HG03432 (cell line): ENCODE data around the gene BCL2A1.
A peak's percentile ranks its signal among the peaks of the same experiment; 100 is the strongest.
"Not testable (repeated sequence)": the region's sequence is repeated elsewhere in the genome, so short reads cannot be mapped to it uniquely, and the experiment has no call there.

ENCODE experiments used
- ATAC-seq: cut with Tn5 transposase; IDR thresholded peaks from one replicate; pipeline ENCODE4 v1.9.1; 2021; ENCODE audit warnings: mild to moderate bottlenecking, moderate library complexity; ENCODE audit not compliant: unreplicated experiment

Gene BCL2A1

GRCh38 chr15:79989682-79990081, 18.7 kb upstream of the BCL2A1 start:
- no peak for ATAC-seq

GRCh38 chr15:79989183-79989582, 18.2 kb upstream of the BCL2A1 start:
- ATAC-seq: no peak

GRCh38 chr15:79988448-79989117, 17.6 kb upstream of the BCL2A1 start:
- no peak for ATAC-seq

GRCh38 chr15:79987969-79988368, 17.0 kb upstream of the BCL2A1 start:
- no peak for ATAC-seq

DNA sequence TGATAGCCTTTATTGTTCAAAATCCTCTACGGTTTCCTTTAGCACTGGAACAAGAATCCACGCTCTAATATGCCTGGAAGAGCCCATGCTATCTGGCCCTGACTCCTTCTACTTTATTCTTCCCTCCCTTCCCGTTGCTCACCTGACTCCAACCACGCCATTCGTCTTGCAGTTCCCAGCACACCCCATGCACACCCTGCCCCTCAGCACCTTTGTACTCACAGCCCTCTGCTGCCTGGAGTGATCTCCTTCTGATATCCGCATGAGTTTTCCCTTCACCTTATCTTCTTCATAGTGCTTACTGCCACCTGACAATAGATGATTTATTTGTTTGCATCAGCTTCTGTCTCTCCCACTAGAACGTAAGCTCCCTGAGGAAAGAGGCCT, 16.6 kb upstream of the BCL2A1 start:
- ATAC-seq: no peak

DNA sequence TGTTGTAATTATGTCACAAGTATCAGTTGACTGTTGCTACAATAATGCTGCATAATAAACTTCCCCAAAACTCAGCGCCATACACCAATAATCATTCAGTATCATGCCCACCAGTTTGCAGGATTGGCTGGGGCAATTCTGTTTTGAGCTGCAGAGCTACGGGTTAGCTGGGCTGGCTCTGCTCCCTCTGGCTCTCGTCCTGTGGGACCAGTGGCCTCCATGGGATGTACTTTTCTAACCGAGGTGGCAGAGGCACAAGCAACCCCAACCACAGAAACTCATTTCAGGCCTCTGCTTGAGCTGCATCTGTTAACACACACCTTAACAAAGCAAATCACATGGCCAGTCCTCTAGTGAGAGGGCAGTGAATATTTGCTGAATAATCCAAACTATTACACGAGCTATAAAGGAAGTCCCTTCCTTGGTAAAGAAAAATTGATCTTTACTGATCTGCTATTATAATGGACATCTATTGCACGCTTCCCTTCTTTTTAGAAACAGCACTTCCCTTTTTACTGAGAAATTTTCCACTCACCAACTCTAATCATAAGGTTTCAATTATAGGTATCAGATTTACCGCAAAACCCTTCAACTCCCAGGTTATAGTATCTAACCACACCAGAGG, 10.9 kb upstream of the BCL2A1 start:
- ATAC-seq: peak; percentile 36

DNA sequence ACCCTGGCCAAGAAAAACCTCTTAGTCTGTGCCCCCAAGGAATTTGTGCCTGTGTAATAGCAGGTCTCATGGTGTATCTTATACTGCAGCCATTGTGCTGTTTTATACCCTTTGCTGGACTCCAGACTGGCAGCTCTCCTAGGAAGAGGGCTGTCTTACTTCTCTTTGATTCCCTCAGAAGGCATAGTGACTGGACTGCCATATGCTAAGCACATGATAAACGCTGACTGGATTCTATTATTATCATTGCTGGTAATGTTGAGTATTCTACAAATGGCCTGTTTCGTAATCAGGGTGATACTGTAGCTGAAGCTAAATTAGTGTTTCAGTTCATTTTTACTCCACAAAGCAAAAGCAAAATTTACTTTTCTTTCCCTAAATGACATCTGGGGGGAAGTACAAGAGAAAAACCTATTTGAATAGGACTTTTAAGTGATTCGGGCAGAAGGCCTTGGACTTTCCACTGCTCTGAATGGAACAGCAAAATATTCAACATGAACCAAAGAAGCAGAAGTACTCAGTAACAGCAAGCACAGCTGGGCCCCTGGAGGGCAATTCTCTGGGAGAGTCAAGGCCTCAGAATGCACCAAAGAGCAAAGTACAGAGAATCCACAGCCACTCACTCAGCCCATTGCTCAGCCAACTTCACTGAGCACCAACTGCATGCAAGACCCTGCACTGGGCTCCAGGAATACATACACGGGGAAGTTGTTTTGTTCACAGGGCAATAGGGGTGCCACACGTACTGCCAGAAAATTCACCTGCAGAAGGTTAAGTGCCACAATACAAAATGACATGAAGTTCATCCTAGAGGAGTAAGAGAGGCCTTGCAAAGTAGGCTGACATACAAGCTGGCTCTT, 7.9 kb upstream of the BCL2A1 start:
- ATAC-seq: peak; percentile 72

DNA sequence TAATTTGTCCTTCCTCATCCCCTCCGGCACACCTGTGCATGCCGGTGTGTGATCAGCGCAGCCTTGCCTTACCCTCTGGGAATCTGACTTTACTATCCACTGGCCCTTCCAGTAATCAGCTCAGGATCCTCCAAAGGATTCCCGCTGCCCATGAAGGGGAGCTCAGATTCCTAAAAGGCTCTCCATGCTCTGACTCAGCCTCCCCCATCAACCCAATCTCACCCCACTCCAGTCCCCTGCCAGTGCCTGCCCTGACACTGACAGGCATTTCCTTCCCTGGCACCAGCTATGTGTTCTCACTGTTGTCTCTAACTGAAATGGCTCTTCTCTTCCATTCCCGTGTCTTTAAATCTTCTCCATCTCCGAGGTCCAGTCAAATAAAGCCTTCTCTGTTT, 7.3 kb upstream of the BCL2A1 start:
- peak; percentile 0 for ATAC-seq

- ATAC-seq: peak; percentile 49
These were observed 6.5 kb upstream of the BCL2A1 start for GRCh38 chr15:79977431-79978054.

- no peak for ATAC-seq
These were observed 2.6 kb upstream of the BCL2A1 start for GRCh38 chr15:79973456-79974195.

GRCh38 chr15:79972863-79973262, 1.9 kb upstream of the BCL2A1 start:
- ATAC-seq: no peak

DNA sequence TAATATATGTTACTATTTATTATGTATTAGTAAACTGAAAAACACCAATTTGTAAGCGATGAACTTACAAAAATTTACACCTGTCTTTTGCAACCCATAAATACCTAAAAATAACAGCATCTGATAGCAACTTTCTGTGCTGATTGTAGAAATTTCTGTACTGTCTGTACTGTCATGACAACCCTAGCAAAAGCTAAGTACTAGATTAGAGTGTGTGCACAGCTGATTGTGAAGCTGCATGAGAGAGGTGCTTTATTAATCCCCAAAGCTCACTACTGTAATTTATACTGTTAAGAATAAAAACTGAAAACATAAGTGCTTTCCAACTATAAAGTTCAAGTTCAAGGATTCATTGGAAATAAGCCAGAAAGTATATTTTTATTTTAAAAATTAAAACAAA, 815 bp downstream of the BCL2A1 start:
- no peak for ATAC-seq

DNA sequence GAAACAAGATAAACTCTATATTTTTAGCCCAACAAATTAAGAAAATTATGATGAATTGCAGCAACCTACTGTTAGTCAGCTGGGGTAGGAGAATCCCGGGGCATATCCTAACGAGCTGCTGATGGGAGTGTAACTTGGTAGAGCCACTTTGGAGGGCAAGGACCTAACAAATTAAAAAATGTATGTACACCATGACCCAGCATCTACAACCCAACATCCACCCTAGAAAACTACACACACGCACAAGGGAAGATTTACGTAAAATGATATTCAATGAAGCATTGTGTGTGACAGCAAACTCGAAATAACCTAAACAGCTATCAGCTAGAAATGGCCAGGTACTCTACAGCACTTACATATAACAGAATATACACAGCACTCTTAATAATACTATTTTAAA, 1.9 kb downstream of the BCL2A1 start:
- ATAC-seq: no peak

GRCh38 chr15:79967298-79968182, 3.5 kb downstream of the BCL2A1 start:
- ATAC-seq: no peak

DNA sequence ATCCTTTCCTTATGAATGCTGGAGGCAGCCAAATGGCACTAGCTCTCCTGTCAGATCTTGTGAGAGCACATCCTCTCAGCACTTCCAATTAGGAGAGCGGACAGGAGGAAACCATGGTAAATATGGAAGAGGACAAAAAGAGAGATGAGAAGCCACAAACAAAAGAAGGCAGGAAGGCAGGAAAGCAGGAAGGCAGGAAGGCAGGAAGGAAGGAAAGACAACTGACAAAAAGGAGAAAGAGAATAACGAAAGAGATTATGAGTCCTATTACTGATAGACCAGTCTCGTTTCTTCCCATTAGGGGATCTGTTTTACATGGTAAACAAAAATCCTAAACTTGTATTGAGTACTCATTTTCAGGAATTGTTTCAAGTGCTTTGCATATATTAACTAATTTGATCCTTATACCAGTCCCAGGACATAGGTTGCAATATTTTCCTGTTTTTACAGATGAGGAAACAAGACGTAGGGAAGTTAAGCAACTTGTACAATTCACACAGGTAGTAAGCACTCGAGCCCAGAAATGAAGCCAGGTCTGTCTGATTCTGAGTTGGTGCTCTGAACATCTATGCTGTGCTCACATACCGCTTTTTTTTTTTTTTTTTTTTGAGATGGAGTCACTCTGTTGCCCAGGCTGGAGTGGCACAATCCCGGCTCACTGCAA, 4.2 kb downstream of the BCL2A1 start:
- ATAC-seq: no peak

GRCh38 chr15:79965846-79966630, 5.0 kb downstream of the BCL2A1 start:
- ATAC-seq: peak; percentile 31

DNA sequence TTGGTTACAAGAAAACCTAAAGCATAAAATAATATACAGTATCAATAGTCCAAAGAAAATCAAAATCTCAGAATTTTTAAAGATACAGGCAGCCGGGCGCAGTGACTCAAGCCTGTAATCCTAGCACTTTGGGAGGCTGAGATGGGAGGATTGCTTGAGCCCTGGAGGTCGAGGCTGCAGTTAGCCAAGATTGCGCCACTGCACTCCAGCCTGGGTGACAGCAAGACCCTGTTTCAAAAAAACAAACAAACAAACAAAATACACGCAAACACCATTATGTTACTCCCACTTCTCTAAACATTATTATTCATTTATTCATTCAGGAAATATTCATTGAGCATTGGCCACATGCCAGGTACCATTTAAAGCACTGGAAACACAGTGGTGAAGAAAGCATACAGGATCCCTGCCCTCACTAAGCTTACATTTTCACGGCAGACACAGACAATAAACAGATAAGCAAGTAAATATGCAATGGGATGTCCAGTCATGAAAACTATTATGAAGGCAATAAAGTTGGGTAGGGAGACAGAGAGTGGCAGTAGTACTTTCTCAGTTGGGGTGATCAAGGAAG, 6.7 kb downstream of the BCL2A1 start:
- ATAC-seq: no peak

DNA sequence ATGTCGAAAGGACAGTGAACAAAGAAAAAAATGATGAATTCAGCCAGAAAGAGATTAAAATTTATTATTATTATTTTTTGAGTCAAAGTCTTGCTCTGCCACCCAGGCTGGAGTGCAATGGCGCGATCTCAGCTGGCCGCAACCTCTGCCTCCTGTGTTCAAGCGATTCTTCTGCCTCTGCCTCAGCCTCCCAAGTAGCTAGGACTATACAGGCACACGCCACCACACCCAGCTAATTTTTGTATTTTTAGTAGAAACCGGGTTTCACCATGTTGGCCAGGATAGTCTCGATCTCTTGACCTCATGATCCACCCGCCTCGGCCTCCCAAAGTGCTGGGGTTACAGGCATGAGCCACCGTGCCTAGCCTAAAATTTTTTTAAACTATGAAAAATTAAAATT, 8.1 kb downstream of the BCL2A1 start:
- ATAC-seq: not testable (repeated sequence)
